Measurements from ENCODE around the gene PCDHA1.

The PCDHA1 gene

GRCh38 chr5:140877262-140877581 is 91.3 kb downstream of the PCDHA1 start:
- no peak for TF ChIP-seq CTCF (IDR thresholded peaks at IDR 0.05)
- peaks cover 53% of the 10 kb centered on the region for H3K27me3 ChIP-seq
- peaks cover 32% of the 10 kb centered on the region for H3K9me3 ChIP-seq
- no peaks in the 10 kb centered on the region for H3K4me1 ChIP-seq (ENCODE audit: control insufficient read depth in 1 of 2, insufficient read depth in 1 of 2, low read depth in 1 of 2, low read length in 1 of 2)
- no peaks in the 10 kb centered on the region for H3K36me3 ChIP-seq
- H3K27ac ChIP-seq: no peak overlapping the region
- H3K4me3 ChIP-seq (ENCODE audit: low read depth in 1 of 2, low read length in 1 of 2): no peak overlapping the region

- peaks cover 47% of the 10 kb centered on the region for H3K27me3 ChIP-seq
- TF ChIP-seq CTCF (IDR thresholded peaks at IDR 0.05): no peak
- H3K27ac ChIP-seq: no peak within 1 kb of the TSS
- H3K4me1 ChIP-seq (ENCODE audit: control insufficient read depth in 1 of 2, insufficient read depth in 1 of 2, low read depth in 1 of 2, low read length in 1 of 2): no peaks in the 10 kb centered on the region
- H3K36me3 ChIP-seq: no peaks in the 10 kb centered on the region
- no peak within 1 kb of the TSS for H3K4me3 ChIP-seq (ENCODE audit: low read depth in 1 of 2, low read length in 1 of 2)
- H3K9me3 ChIP-seq: peaks cover 35% of the 10 kb centered on the region
Measured at GRCh38 chr5:140881889-140882590, 96.1 kb downstream of the PCDHA1 start, which contains the start of gene PCDHA13. Gene PCDHA13, plus strand, starts transcription at chr5:140882124. Its CDS starts 145 bp downstream, at chr5:140882269.

- no peak overlapping the region for H3K27ac ChIP-seq
Measured at GRCh38 chr5:140882591-140882899, 96.6 kb downstream of the PCDHA1 start.

GRCh38 chr5:140883373-140883772 is 97.4 kb downstream of the PCDHA1 start:
- no peak overlapping the region for H3K4me3 ChIP-seq (ENCODE audit: low read depth in 1 of 2, low read length in 1 of 2)
- H3K4me1 ChIP-seq (ENCODE audit: control insufficient read depth in 1 of 2, insufficient read depth in 1 of 2, low read depth in 1 of 2, low read length in 1 of 2): no peaks in the 10 kb centered on the region
- peaks cover 41% of the 10 kb centered on the region for H3K27me3 ChIP-seq
- H3K36me3 ChIP-seq: no peaks in the 10 kb centered on the region
- no peak for TF ChIP-seq CTCF (IDR thresholded peaks at IDR 0.05)
- peaks cover 27% of the 10 kb centered on the region for H3K9me3 ChIP-seq
- H3K27ac ChIP-seq: no peak overlapping the region

More at GRCh38 chr5:140882591-140882899, 96.6 kb downstream of the PCDHA1 start:
- Histone ChIP-seq H3K4me3 (ENCODE audit: low read depth in 1 of 2, low read length in 1 of 2) (no peak overlapping the region), H3K4me1 (ENCODE audit: control insufficient read depth in 1 of 2, insufficient read depth in 1 of 2, low read depth in 1 of 2, low read length in 1 of 2) (no peaks in the 10 kb centered on the region), H3K27me3 (peaks cover 42% of the 10 kb centered on the region), H3K9me3 (peaks cover 30% of the 10 kb centered on the region), H3K36me3 (no peaks in the 10 kb centered on the region)
- no peak for TF ChIP-seq CTCF (IDR thresholded peaks at IDR 0.05)

- H3K4me1 ChIP-seq (ENCODE audit: control insufficient read depth in 1 of 2, insufficient read depth in 1 of 2, low read depth in 1 of 2, low read length in 1 of 2): no peaks in the 10 kb centered on the region
- no peak overlapping the region for H3K4me3 ChIP-seq (ENCODE audit: low read depth in 1 of 2, low read length in 1 of 2)
- TF ChIP-seq CTCF (IDR thresholded peaks at IDR 0.05): no peak
- peaks cover 41% of the 10 kb centered on the region for H3K27me3 ChIP-seq
- H3K9me3 ChIP-seq: peaks cover 27% of the 10 kb centered on the region
- no peak overlapping the region for H3K27ac ChIP-seq
- no peaks in the 10 kb centered on the region for H3K36me3 ChIP-seq
Measured at GRCh38 chr5:140883927-140884697, 98.2 kb downstream of the PCDHA1 start.

Data from neutrophil (primary cell).